Measurements from ENCODE around the gene MYL10.

DNA sequence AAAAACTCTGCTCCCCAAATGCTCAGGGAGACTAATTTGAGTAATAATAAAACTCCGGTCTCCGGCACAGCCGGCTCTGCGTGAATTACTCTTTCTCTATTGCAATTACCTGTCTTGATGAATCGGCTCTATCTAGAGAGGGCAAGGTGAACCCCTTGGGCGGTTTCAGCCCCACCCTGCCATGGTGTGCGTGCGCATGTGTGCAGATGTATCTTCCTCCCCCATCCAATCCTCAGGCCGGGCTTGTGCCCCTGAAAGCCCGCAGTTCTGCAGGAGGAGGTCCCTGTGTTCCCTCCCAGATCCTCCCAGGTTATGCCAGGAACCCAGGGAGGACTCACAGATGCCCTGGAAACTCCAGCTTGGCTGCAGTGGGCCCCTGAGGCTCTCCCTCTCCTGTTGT is 48.3 kb upstream of the MYL10 start:
- TF ChIP-seq CTCF (IDR thresholded peaks at IDR 0.05) (no peak), NFIC (IDR thresholded peaks at IDR 0.05; ENCODE audit: borderline replicate concordance) (no peak), FOSL2 (IDR thresholded peaks at IDR 0.05; ENCODE audit: borderline replicate concordance, low read depth) (no peak), FOXJ3 (CRISPR knock-in tag; IDR thresholded peaks at IDR 0.05) (no peak), MXI1 (IDR thresholded peaks at IDR 0.05; ENCODE audit: low read depth, low read length) (no peak), TAF1 (IDR thresholded peaks at IDR 0.05; ENCODE audit: borderline replicate concordance, low read depth, low read length) (no peak), JUND (IDR thresholded peaks at IDR 0.05) (no peak), ELF1 (IDR thresholded peaks at IDR 0.05) (no peak), RFX5 (IDR thresholded peaks at IDR 0.05; ENCODE audit: low read length) (no peak), RAD21 (IDR thresholded peaks at IDR 0.05; ENCODE audit: low read length) (no peak), POLR2AphosphoS5 (IDR thresholded peaks at IDR 0.05; ENCODE audit: low read depth, low read length) (no peak), GATA2 (CRISPR knock-in tag; IDR thresholded peaks at IDR 0.05) (no peak), REST (IDR thresholded peaks at IDR 0.05; ENCODE audit: low read depth, low read length) (no peak)
- TF ChIP-seq, protein P1, sequence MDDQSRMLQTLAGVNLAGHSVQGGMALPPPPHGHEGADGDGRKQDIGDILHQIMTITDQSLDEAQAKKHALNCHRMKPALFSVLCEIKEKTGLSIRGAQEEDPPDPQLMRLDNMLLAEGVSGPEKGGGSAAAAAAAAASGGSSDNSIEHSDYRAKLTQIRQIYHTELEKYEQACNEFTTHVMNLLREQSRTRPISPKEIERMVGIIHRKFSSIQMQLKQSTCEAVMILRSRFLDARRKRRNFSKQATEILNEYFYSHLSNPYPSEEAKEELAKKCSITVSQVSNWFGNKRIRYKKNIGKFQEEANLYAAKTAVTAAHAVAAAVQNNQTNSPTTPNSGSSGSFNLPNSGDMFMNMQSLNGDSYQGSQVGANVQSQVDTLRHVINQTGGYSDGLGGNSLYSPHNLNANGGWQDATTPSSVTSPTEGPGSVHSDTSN (IDR thresholded peaks at IDR 0.05), result no peak
